Effector CD8-positive, alpha-beta T cell (primary cell): Measurements from ENCODE around the gene SKA1.
"Not testable (repeated sequence)": the region's sequence is repeated elsewhere in the genome, so short reads cannot be mapped to it uniquely, and the experiment has no call there.

ENCODE experiments used
- DNase-seq: peaks from one replicate; lab custom pipeline; 2025; lab: John Stamatoyannopoulos, UW

Gene SKA1

GRCh38 chr18:50395093-50395492 is 20.2 kb downstream of the SKA1 start:
- DNase-seq, result no peak

- DNase-seq, result no peak
Observed at GRCh38 chr18:50396005-50396660, 21.3 kb downstream of the SKA1 start.

DNA sequence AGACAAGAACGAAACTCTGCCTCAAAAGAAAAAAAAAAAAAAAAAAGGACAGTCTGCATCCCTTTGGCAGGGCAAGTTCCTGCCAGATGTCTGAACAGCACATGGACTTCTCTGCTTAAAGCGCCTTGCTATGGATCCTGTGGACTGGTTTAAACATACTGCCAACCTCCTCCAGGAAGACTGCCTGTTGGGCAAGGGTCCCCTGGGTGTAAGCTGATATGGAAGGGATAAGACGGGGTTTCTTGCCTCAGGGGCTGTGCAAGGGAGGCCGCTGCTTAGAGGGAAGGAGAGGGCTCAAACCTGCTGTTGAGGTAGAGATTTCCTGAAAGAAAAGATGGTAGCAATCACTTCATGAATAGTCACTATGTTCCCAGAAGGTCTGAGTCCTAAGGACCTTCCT is 22.2 kb downstream of the SKA1 start:
- DNase-seq, result no peak

GRCh38 chr18:50398099-50398498 is 23.3 kb downstream of the SKA1 start:
- DNase-seq, result no peak

- no peak for DNase-seq
Observed at GRCh38 chr18:50398947-50399346, 24.1 kb downstream of the SKA1 start.

GRCh38 chr18:50399582-50399981 is 24.7 kb downstream of the SKA1 start:
- DNase-seq, result no peak

DNA sequence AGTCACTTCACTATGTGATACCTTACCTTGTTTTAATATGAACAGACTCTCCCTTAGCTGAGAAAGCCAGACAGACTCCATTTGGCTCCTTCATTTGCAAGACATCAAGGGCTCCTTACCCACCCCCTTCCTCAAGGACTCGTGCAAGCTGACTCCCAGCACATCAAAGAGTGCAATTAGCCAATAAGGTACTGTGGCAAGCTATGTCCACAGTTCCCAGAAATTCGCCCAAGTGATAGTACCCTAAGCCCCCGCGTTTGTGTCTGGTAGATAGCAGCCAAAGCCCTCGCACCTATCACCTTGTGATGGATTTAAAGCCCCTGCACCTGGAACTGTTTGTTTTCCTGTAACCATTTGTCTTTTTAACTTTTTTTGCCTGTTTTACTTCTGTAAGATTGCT is 25.6 kb downstream of the SKA1 start:
- not testable (repeated sequence) for DNase-seq

DNA sequence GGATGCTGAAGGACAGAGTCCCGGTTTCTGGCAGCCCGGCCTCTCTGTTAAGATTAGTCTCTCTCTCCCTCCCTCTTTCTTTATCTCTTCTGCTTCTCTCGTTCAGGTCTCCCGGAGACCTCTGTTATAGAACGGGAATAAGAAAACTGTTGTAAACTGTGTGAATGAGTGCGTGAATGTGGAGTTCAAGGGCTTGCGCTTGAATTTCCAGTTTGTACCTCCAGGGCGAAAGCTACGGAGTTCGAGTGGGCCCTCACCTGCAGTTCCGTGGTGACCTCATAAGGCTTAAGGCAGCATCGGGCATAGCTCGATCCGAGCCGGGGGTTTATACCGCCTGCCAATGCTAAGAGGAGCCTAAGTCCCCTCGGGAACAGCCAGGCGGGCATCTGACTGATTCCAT is 26.4 kb downstream of the SKA1 start:
- no peak for DNase-seq

- DNase-seq, result no peak
Observed at GRCh38 chr18:50401888-50402287, 27.0 kb downstream of the SKA1 start.

- DNase-seq, result not testable (repeated sequence)
Observed at GRCh38 chr18:50404752-50405581, 30.1 kb downstream of the SKA1 start.

DNA sequence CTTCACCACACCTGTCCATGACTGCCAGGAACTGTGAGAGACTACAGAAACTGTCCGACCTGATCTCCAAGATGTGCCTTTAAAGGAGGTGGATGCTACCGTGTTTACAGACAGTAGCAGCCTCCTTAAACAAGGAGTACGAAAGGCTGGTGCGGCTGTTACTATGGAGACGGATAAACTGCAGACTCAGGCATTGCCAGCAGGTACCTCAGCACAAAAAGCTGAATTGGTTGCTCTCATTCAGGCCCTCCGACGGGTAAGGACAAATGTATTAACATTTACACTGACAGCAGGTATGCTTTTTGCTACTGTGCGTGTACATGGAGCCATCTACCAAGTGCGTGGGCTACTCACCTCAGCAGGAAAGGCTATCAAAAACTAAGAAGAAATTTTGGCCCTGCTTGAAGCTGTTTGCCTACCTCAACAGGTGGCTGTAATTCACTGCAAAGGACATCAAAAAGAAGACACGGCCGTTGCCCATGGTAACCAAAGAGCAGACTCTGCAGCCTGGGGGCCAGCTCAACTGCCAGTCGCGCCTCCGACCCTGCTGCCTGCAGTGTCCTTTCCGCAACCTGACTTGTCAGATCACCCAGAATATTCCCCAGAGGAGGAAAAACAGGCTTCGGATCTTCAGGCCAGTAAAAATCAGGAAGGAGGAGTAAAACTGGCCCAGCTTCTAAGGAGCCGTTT is 30.9 kb downstream of the SKA1 start:
- no peak for DNase-seq

DNA sequence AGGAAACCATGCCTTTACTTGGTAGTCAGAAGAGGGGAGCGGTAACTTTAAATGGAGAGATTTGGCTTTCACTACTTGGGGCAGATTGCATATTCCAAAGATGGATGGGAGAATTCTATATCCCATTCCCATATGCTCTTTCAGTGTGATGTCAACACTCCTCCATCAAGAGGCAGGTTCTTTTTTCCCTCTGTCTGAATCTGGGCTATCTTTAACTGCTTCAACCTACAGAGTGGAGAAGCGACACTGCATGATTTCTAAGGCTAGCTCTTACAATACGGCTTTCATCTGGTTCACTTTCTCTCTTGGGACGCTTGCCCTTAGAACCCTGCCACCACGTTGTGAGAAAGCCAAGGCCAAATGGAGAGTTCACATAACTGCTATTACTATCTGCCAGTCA is 34.4 kb downstream of the SKA1 start:
- DNase-seq, result no peak

- no peak for DNase-seq
Observed at GRCh38 chr18:50410008-50410407, 35.2 kb downstream of the SKA1 start.

DNA sequence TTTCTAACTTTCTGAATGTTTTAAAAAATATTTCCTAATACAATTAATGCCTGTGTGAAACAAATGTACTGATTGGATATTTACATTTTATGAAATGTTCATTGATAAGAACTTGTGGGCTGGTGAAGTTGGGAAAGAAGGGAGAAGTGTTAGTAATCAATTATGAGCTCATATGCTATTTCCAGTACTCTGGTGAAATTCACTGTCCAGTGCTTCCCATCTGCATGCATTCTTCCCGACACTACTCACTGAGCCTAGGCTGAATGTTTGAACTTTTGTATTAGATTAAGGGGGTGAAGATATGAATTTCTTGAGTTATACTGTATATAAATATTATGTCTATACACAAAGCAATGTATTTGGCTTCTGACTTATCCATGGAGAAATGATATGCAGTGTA is 36.0 kb downstream of the SKA1 start:
- DNase-seq, result no peak

GRCh38 chr18:50416832-50417231 is 42.0 kb downstream of the SKA1 start:
- not testable (repeated sequence) for DNase-seq

DNA sequence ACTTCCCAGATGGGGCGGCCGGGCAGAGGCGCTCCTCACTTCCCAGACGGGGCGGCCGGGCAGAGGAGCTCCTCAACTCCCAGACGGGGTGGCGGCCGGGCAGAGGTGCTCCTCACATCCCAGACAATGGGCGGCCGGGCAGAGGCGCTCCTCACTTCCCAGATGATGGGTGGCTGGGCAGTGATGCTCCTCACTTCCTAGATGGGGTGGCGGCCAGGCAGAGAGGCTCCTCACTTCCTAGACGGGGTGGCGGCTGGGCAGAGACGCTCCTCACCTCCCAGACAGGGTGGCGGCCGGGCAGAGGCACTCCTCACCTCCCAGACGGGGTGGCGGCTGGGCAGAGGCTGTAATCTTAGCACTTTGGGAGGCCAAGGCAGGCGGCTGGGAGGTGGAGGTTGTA is 42.9 kb downstream of the SKA1 start:
- DNase-seq, result not testable (repeated sequence)

DNA sequence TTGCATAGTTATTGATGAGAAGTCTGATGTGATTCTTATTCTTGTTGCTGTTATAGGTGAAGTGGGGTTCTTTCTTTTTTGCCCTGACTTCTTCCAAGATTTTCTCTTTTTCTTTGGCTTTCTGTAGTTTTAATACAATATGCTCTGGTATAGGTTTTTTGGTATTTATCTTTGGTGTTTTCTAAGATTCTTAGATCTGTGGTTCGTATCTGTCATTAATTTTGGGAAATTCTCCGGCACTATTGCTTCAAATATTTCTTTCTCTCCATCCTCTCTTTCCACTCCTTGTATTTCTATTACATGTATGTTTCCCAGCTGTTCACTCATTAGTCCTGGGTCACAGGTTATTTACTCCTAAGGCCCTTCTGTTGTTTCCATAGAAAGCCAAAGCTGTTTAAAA is 43.8 kb downstream of the SKA1 start:
- DNase-seq, result no peak

DNA sequence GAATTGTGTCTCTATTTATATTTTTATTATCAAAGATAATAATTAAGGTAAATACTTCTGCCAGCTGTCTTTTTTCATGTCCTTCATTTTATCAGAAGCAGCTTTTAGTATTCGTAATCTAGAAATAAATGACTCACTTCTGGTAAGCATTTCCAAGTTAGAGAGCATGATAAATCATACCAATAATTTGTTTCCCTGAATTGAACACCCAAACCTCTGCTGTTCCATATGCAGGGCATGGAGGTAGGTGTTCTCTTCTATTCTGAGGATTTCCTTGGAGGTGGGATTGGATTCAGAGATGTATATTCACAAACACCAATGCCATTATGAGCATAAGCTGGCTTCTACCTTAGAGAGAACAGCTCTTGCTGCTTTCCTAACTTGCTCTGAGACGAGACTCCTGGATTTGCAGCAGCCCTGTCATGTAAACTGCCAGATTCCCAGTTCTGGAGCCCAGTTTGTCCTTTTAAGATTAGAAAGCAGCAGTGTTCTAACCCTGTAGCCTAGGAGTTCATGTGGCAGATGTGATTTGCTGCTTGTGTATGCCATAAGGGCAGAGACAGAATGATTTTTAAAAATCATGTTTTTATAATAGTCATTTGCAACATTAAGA is 47.5 kb downstream of the SKA1 start:
- no peak for DNase-seq

DNA sequence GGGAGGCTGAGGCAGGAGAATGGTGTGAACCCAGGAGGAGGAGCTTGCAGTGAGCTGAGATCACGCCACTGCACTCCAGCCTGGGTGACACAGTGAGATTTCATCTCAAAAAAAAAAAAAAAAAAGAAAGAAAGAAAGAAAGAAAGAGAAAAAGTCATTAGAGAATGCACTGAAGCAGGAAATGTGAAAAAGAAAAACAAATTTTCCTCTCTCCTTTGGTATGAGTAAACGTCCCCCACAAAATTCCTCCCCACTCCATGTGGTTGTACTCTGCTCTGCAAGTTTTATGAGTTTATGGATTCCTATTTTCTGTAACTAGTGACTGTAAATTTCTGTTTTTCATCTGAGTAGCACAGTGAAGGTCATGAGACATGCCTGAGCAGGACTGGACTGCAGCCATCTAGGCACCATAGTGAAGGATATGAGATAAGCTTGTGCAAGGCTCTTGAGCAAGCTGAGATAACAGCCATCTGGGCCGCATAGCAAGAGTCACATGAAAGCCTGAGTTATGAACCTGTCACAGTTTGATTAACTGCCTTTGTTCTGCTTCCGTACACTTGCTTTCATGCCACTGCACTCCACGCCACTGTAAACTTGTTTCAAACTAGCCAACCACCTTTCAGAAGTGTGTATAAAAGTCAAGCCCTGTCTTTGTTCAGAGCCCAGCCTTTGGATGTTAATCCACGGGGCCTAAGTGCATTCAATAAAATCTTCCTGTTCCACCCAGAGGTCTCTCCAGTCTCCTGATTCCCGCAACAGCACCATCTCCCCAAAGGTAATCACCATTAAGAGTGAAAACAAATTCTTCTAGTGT is 50.2 kb downstream of the SKA1 start:
- no peak for DNase-seq

DNA sequence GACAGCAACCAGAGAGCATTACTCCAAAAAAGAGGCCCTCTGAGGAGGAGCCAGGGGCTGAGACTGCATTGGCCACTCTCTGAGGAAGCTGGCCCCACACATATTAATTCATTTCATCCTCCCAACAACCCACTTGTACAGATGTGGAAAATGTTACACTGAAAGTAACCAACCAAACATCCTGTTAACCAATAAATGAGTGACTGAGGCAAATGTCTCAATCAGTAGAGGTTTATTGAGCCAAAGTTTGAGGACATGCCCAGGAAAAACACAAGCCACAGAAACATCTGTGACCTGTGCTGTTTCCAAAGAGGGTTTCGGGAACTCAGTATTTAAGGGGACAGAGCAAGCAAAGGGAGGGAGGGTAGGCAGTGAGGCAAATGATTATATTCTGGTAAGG is 53.0 kb downstream of the SKA1 start:
- no peak for DNase-seq

DNA sequence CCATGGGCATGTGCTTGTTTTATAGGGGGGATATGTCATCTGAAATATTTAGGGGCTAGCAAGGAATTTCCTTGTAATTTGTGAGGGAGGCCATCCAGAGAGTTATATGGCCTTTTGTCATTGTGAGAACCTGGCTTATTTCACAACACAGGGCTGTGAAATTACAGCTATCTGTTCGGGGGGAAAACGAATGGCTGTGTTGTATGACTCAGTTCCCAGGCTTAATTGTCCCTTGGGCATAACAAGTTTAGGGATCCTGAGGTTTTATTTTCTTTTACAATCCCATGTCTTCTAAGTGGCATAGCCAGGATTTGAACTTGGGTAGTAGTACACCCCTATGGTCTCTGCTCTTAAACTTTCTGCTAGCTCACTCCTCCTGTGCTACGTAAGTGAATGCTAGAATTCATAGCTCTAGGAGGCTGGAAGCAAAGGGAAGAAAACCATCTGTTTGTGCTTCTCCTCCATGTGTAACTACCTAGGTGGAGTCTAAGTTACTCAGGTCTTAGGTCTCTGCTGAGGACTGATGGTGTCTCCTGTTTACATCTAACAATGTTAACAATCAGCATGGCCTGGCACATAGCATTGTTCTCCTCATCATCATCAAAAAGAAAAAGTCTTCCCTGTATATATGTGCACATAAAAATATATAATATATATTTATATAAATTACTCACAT is 53.8 kb downstream of the SKA1 start:
- no peak for DNase-seq
